Mesendoderm (in vitro differentiated cells): ENCODE results near the gene CD101.

Source experiments
- DNase-seq: peaks from one replicate; pipeline ENCODE4 v3.0.0; 2013
- H2AK5ac ChIP-seq: 2 replicates; pipeline ENCODE4 v1.6.1; 2013; ENCODE audit warnings: low read length, inconsistent platforms
- H2BK120ac ChIP-seq: 2 replicates; pipeline ENCODE4 v1.6.1; 2013; ENCODE audit warnings: low read depth, mild to moderate bottlenecking, low read length, moderate library complexity, mixed read lengths
- H2BK15ac ChIP-seq: replicated peaks from 2 replicates; pipeline ENCODE4 v1.6.1; 2013; ENCODE audit warnings: low read depth, mild to moderate bottlenecking, moderate library complexity
- H2BK5ac ChIP-seq: 2 replicates; pipeline ENCODE4 v1.6.1; 2013; ENCODE audit warnings: low read length, inconsistent platforms
- H3K18ac ChIP-seq: 2 replicates; pipeline ENCODE4 v1.6.1; 2013; ENCODE audit warnings: mild to moderate bottlenecking, low read length, mixed read lengths
- H3K23ac ChIP-seq: one replicate; pipeline ENCODE4 v1.6.1; 2013; ENCODE audit warnings: low read length
- H3K27ac ChIP-seq: 2 replicates; pipeline ENCODE4 v1.5.1; 2013; ENCODE audit warnings: low read depth, mild to moderate bottlenecking, inconsistent platforms, low read length, moderate library complexity
- H3K27me3 ChIP-seq: 2 replicates; pipeline ENCODE4 v1.6.1; 2013; ENCODE audit warnings: low read length, control low read depth, mild to moderate bottlenecking, inconsistent platforms; ENCODE audit not compliant: insufficient read depth, poor library complexity
- H3K36me3 ChIP-seq: 2 replicates; pipeline ENCODE4 v1.6.1; 2013; ENCODE audit warnings: low read length, inconsistent platforms; ENCODE audit not compliant: control insufficient read depth, insufficient read depth
- H3K4ac ChIP-seq: one replicate; pipeline ENCODE4 v1.6.1; 2013; ENCODE audit warnings: low read depth, mild to moderate bottlenecking, low read length, moderate library complexity
- H3K4me1 ChIP-seq: 2 replicates; pipeline ENCODE4 v1.6.1; 2013; ENCODE audit warnings: low read depth, low read length, inconsistent platforms; ENCODE audit not compliant: control insufficient read depth
- H3K4me2 ChIP-seq: 2 replicates; pipeline ENCODE4 v1.6.1; 2013; ENCODE audit warnings: low read length
- H3K4me3 ChIP-seq: 2 replicates; pipeline ENCODE4 v1.5.1; 2013; ENCODE audit warnings: mild to moderate bottlenecking, low read length
- H3K56ac ChIP-seq: one replicate; pipeline ENCODE4 v1.6.1; 2013; ENCODE audit warnings: low read length
- H3K79me1 ChIP-seq: 2 replicates; pipeline ENCODE4 v1.6.1; 2013; ENCODE audit warnings: low read length, inconsistent platforms
- H3K79me2 ChIP-seq: 2 replicates; pipeline ENCODE4 v1.6.1; 2013; ENCODE audit warnings: mild to moderate bottlenecking, low read length; ENCODE audit not compliant: control insufficient read depth, insufficient read depth
- H3K9ac ChIP-seq: 2 replicates; pipeline ENCODE4 v1.6.1; 2013; ENCODE audit warnings: low read length, inconsistent platforms
- H4K5ac ChIP-seq: one replicate; pipeline ENCODE4 v1.6.1; 2013; ENCODE audit warnings: low read length
- H4K8ac ChIP-seq: one replicate; pipeline ENCODE4 v1.6.1; 2013; ENCODE audit warnings: low read depth, mild to moderate bottlenecking, control low read depth, low read length, moderate library complexity
- WGBS: extraction: QIAGEN DNeasy Blood & Tissue Kit; methylation state at CpG from one replicate; pipeline ENCODE4 v1.1.7; 2013; ENCODE audit warnings: low lambda C conversion rate, missing lambda C conversion rate; ENCODE audit not compliant: insufficient coverage; ENCODE audit errors: extremely low coverage; 5-methylcytosine and 5-hydroxymethylcytosine counted together

CD101 gene

GRCh38 chr1:117037802-117038201 is 36.2 kb downstream of the CD101 start:
- H3K4me1 ChIP-seq, result no peaks in the 10 kb centered on the region
- no peaks in the 10 kb centered on the region for H3K36me3 ChIP-seq
- H3K79me2 ChIP-seq, result no peaks in the 10 kb centered on the region
- no peak overlapping the region for H2BK5ac ChIP-seq
- no peak overlapping the region for H2BK15ac ChIP-seq
- H3K23ac ChIP-seq, result no peak overlapping the region
- no peak overlapping the region for H4K8ac ChIP-seq
- H2AK5ac ChIP-seq, result no peak overlapping the region
- H2BK120ac ChIP-seq, result no peak overlapping the region
- no peak overlapping the region for H3K4me2 ChIP-seq
- no peak overlapping the region for H3K56ac ChIP-seq
- H3K18ac ChIP-seq, result no peak overlapping the region
- no peak overlapping the region for H3K9ac ChIP-seq
- H3K79me1 ChIP-seq, result no peaks in the 10 kb centered on the region
- no peak for DNase-seq
- H3K4me3 ChIP-seq, result no peak overlapping the region
- no peak overlapping the region for H3K4ac ChIP-seq
- no CpG with 5 or more reads among the region's 1 CpG for WGBS
- no peaks in the 10 kb centered on the region for H3K27me3 ChIP-seq
- H4K5ac ChIP-seq, result no peak overlapping the region
- no peak overlapping the region for H3K27ac ChIP-seq

- WGBS, result no CpG with 5 or more reads among the region's 6 CpGs
- H3K4ac ChIP-seq, result no peak overlapping the region
- H3K4me3 ChIP-seq, result no peak overlapping the region
- no peak overlapping the region for H3K23ac ChIP-seq
- no peak overlapping the region for H3K9ac ChIP-seq
- DNase-seq, result no peak
- H3K56ac ChIP-seq, result no peak overlapping the region
- H4K5ac ChIP-seq, result no peak overlapping the region
- no peaks in the 10 kb centered on the region for H3K79me2 ChIP-seq
- H3K36me3 ChIP-seq, result no peaks in the 10 kb centered on the region
- H3K4me2 ChIP-seq, result no peak overlapping the region
- H3K27me3 ChIP-seq, result no peaks in the 10 kb centered on the region
- no peak overlapping the region for H3K27ac ChIP-seq
- no peak overlapping the region for H4K8ac ChIP-seq
- no peak overlapping the region for H3K18ac ChIP-seq
- H2AK5ac ChIP-seq, result no peak overlapping the region
- no peak overlapping the region for H2BK5ac ChIP-seq
- no peaks in the 10 kb centered on the region for H3K4me1 ChIP-seq
- H2BK120ac ChIP-seq, result no peak overlapping the region
- no peak overlapping the region for H2BK15ac ChIP-seq
- no peaks in the 10 kb centered on the region for H3K79me1 ChIP-seq
Observed at GRCh38 chr1:117038236-117038635, 36.7 kb downstream of the CD101 start.

DNA sequence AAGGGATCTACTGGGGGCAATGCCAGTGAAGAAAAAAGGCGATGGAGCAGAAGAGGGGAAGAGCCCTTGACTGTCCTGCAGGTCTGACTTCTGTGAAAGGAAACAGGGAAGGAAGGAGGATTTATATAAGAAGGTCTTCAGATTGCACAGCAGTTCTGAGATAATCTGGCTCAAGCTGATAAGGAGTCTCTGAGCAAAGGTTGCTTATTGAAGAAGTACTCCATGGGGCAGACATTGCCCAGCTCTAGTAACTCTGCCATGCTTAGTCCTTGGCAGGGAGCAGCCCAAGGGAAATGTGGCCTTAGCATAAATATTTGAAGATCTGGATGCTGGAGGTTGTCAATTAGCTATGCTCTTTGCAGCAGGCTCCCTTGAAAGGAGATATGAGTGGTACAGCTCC is 42.7 kb downstream of the CD101 start:
- Histone ChIP-seq H2BK5ac (no peak overlapping the region), H3K9ac (no peak overlapping the region), H3K27me3 (no peaks in the 10 kb centered on the region), H2BK120ac (no peak overlapping the region), H3K4me1 (no peaks in the 10 kb centered on the region), H2AK5ac (no peak overlapping the region), H4K8ac (no peak overlapping the region), H3K79me1 (no peaks in the 10 kb centered on the region), H3K36me3 (no peaks in the 10 kb centered on the region), H3K18ac (no peak overlapping the region), H3K4ac (no peak overlapping the region), H3K79me2 (no peaks in the 10 kb centered on the region), H3K27ac (no peak overlapping the region), H3K23ac (no peak overlapping the region), H4K5ac (no peak overlapping the region), H2BK15ac (no peak overlapping the region), H3K56ac (no peak overlapping the region), H3K4me3 (no peak overlapping the region), H3K4me2 (no peak overlapping the region)
- no peak for DNase-seq
- WGBS, result no CpG with 5 or more reads among the region's 1 CpG

GRCh38 chr1:117045644-117046043 is 44.1 kb downstream of the CD101 start:
- Histone ChIP-seq H3K56ac (no peak overlapping the region), H2BK120ac (no peak overlapping the region), H2BK15ac (no peak overlapping the region), H2BK5ac (no peak overlapping the region), H3K4me3 (no peak overlapping the region), H3K4me2 (no peak overlapping the region), H2AK5ac (no peak overlapping the region), H3K18ac (no peak overlapping the region), H3K36me3 (no peaks in the 10 kb centered on the region), H3K27ac (no peak overlapping the region), H4K5ac (no peak overlapping the region), H3K4ac (no peak overlapping the region), H3K79me1 (no peaks in the 10 kb centered on the region), H3K9ac (no peak overlapping the region), H4K8ac (no peak overlapping the region), H3K27me3 (no peaks in the 10 kb centered on the region), H3K4me1 (no peaks in the 10 kb centered on the region), H3K23ac (no peak overlapping the region), H3K79me2 (no peaks in the 10 kb centered on the region)
- peak; percentile 44 for DNase-seq
- WGBS, result no CpG with 5 or more reads among the region's 2 CpGs

GRCh38 chr1:117046781-117047180 is 45.2 kb downstream of the CD101 start:
- Histone ChIP-seq H3K23ac (no peak overlapping the region), H3K4me1 (no peaks in the 10 kb centered on the region), H2BK5ac (no peak overlapping the region), H4K8ac (no peak overlapping the region), H3K4me2 (no peak overlapping the region), H3K18ac (no peak overlapping the region), H3K27me3 (no peaks in the 10 kb centered on the region), H2BK15ac (no peak overlapping the region), H2AK5ac (no peak overlapping the region), H3K9ac (no peak overlapping the region), H4K5ac (no peak overlapping the region), H3K79me2 (no peaks in the 10 kb centered on the region), H3K36me3 (no peaks in the 10 kb centered on the region), H3K56ac (no peak overlapping the region), H3K79me1 (no peaks in the 10 kb centered on the region), H2BK120ac (no peak overlapping the region), H3K4me3 (no peak overlapping the region), H3K4ac (no peak overlapping the region), H3K27ac (no peak overlapping the region)
- WGBS, result no CpG with 5 or more reads among the region's 4 CpGs
- no peak for DNase-seq

DNA sequence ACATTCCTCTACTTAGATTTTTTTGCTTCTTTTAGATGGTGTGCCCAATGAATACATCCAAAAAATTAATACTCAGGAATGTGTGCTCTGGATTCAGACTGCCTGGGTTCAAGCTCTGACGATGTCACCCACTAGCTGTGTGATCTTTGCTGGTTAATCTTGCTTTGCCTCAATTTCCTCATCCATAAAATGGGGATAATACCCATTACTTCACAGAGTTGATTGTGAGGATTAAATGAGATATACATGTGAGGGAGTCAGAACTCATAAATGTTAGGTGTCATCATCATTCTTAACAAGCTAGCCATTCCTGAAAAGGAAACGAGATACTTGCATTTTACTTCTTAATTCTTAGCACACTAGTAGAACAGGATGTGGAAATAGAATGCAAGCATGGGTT is 45.7 kb downstream of the CD101 start:
- no peak overlapping the region for H2AK5ac ChIP-seq
- no peak overlapping the region for H4K5ac ChIP-seq
- H3K27ac ChIP-seq, result no peak overlapping the region
- H3K36me3 ChIP-seq, result no peaks in the 10 kb centered on the region
- no peak overlapping the region for H2BK15ac ChIP-seq
- H3K4me3 ChIP-seq, result no peak overlapping the region
- no peaks in the 10 kb centered on the region for H3K79me2 ChIP-seq
- DNase-seq, result no peak
- no peak overlapping the region for H3K56ac ChIP-seq
- no peaks in the 10 kb centered on the region for H3K4me1 ChIP-seq
- H2BK120ac ChIP-seq, result no peak overlapping the region
- no peaks in the 10 kb centered on the region for H3K27me3 ChIP-seq
- no peak overlapping the region for H4K8ac ChIP-seq
- H3K18ac ChIP-seq, result no peak overlapping the region
- no peaks in the 10 kb centered on the region for H3K79me1 ChIP-seq
- H3K4ac ChIP-seq, result no peak overlapping the region
- no peak overlapping the region for H3K23ac ChIP-seq
- WGBS, result no CpG with 5 or more reads among the region's 2 CpGs
- H3K9ac ChIP-seq, result no peak overlapping the region
- H3K4me2 ChIP-seq, result no peak overlapping the region
- no peak overlapping the region for H2BK5ac ChIP-seq
